Endothelial cell of umbilical vein (primary cell): Measurements from ENCODE around the gene SCAI. TPM values are rescaled to one million over a fixed set of nuclear protein-coding genes. Genes with fewer than 3 reads are reported as not detected.

Source experiments
- BruUV-seq: library from RNA; stranded (reverse); fragments of 400-500 nt; replicated peaks from 2 replicates; lab custom pipeline; 2021; lab: Mats Ljungman, UMichigan
- CTCF ChIA-PET: fragments of 300-600, 350-600 bp; sonication (Branson Sonifier 250); formaldehyde crosslinking; loops from one replicate; lab custom pipeline; 2021; ENCODE audit warnings: antibody characterized with exemption, inconsistent platforms; lab: Charles Lee
- POLR2A ChIA-PET: fragments of 300-600, 350-600 bp; sonication (Branson Sonifier 250); formaldehyde crosslinking; loops from one replicate; lab custom pipeline; 2021; ENCODE audit warnings: antibody characterized with exemption, inconsistent platforms; lab: Charles Lee
- DNase-seq: peaks from one replicate; pipeline ENCODE4 v3.0.0-alpha.2; 2011; ENCODE audit warnings: low read depth, low spot score
- FAIRE-seq: peaks from 2 replicates; lab custom pipeline; 2011; peaks lifted over from hg19 to GRCh38; lab: Jason Lieb, UNC
- H2AFZ ChIP-seq: 2 replicates; pipeline ENCODE4 v1.6.0; 2012; ENCODE audit warnings: low read depth, low read length, control low read depth, inconsistent platforms
- H3K27ac ChIP-seq: 2 replicates; pipeline ENCODE4 v1.5.1; 2011; ENCODE audit warnings: low read depth, mild to moderate bottlenecking, control low read depth, low read length, moderate library complexity; ENCODE audit not compliant: insufficient read depth
- H3K27me3 ChIP-seq, 2 experiments: 2 replicates each; pipeline versions ENCODE4 v1.6.0 to v1.6.1; 2011; ENCODE audit warnings: low read length in 2 of 2, mixed read lengths in 1 of 2; ENCODE audit not compliant: control insufficient read depth in 2 of 2, insufficient read depth in 2 of 2
- H3K36me3 ChIP-seq, 2 experiments: 2 replicates in 1 of 2; 3 replicates in 1 of 2; pipeline ENCODE4 v1.5.1; 2011; ENCODE audit warnings: low read length in 2 of 2, mild to moderate bottlenecking in 1 of 2, moderate library complexity in 1 of 2; ENCODE audit not compliant: control insufficient read depth in 2 of 2, insufficient read depth in 2 of 2; ENCODE audit errors: extremely low read depth in 1 of 2
- H3K4me1 ChIP-seq: 3 replicates; pipeline ENCODE4 v1.5.1; 2011; ENCODE audit warnings: mild to moderate bottlenecking, low read length; ENCODE audit not compliant: control insufficient read depth, insufficient read depth; ENCODE audit errors: extremely low read depth
- H3K4me2 ChIP-seq: 2 replicates; pipeline ENCODE4 v1.6.1; 2011; ENCODE audit warnings: low read length, control low read depth, mixed read lengths; ENCODE audit not compliant: insufficient read depth
- H3K4me3 ChIP-seq, 3 experiments: fragments of 200-600 bp in 1 of 3; sonication (generic), shearing (Covaris generic) in 1 of 3; replicated peaks in 1 of 3; 2 replicates each; pipeline ENCODE4 v1.5.1; 2011 to 2016; ENCODE audit warnings: control low read depth in 3 of 3, low read length in 3 of 3, mild to moderate bottlenecking in 2 of 3, inconsistent platforms in 1 of 3, low read depth in 1 of 3, moderate library complexity in 1 of 3; ENCODE audit not compliant: insufficient read depth in 1 of 3
- H3K79me2 ChIP-seq: 2 replicates; pipeline ENCODE4 v1.6.0; 2012; ENCODE audit warnings: low read length, inconsistent platforms; ENCODE audit not compliant: control insufficient read depth, insufficient read depth
- H3K9ac ChIP-seq: replicated peaks from 2 replicates; pipeline ENCODE3; 2011; ENCODE audit warnings: low read length, control low read depth; ENCODE audit not compliant: insufficient read depth; ENCODE audit errors: extremely low read depth
- H3K9me1 ChIP-seq: replicated peaks from 3 replicates; pipeline ENCODE4 v1.6.0; 2011; ENCODE audit warnings: mild to moderate bottlenecking, low read length; ENCODE audit not compliant: control insufficient read depth, insufficient read depth; ENCODE audit errors: extremely low read depth
- H3K9me3 ChIP-seq: replicated peaks from 2 replicates; pipeline ENCODE4 v1.5.1; 2012; ENCODE audit warnings: low read length, inconsistent platforms; ENCODE audit not compliant: control insufficient read depth, insufficient read depth
- H4K20me1 ChIP-seq: replicated peaks from 2 replicates; pipeline ENCODE3; 2011; ENCODE audit warnings: mild to moderate bottlenecking, low read length; ENCODE audit not compliant: control insufficient read depth, insufficient read depth; ENCODE audit errors: extremely low read depth
- CTCF ChIP-seq, 2 donors: IDR thresholded peaks; 1 replicate in 1 of 2; 2 replicates in 1 of 2; pipeline ENCODE4 v1.5.1; 2011; ENCODE audit warnings: low read length in 2 of 2, mild to moderate bottlenecking in 2 of 2, moderate library complexity in 2 of 2, control low read depth in 1 of 2, inconsistent platforms in 1 of 2, low read depth in 1 of 2; ENCODE audit not compliant: insufficient read depth in 1 of 2; ENCODE audit errors: extremely low read depth in 1 of 2
- EZH2 ChIP-seq: IDR thresholded peaks from 2 replicates; pipeline ENCODE4 v1.6.1; 2012; ENCODE audit warnings: borderline replicate concordance, low read depth, mild to moderate bottlenecking, moderate library complexity, low read length, inconsistent platforms; ENCODE audit not compliant: severe bottlenecking
- FOS ChIP-seq: IDR thresholded peaks from 2 replicates; pipeline ENCODE4 v1.6.1; 2011; ENCODE audit warnings: mild to moderate bottlenecking, low read length, moderate library complexity, borderline replicate concordance; ENCODE audit not compliant: insufficient read depth
- GATA2 ChIP-seq: IDR thresholded peaks from 2 replicates; pipeline ENCODE4 v1.7.0; 2011; ENCODE audit warnings: low read depth, mild to moderate bottlenecking, moderate library complexity, mixed read lengths, low read length; ENCODE audit not compliant: insufficient read length, insufficient read depth
- JUN ChIP-seq: IDR thresholded peaks from 2 replicates; pipeline ENCODE4 v1.6.1; 2011; ENCODE audit warnings: borderline replicate concordance, low read depth; ENCODE audit not compliant: insufficient read length, insufficient read depth
- MAX ChIP-seq: IDR thresholded peaks from 2 replicates; pipeline ENCODE4 v1.6.1; 2011; ENCODE audit not compliant: insufficient read depth, insufficient read length
- MYC ChIP-seq: IDR thresholded peaks from one replicate; pipeline ENCODE4 v1.6.1; 2011; ENCODE audit warnings: mild to moderate bottlenecking, low read depth, low read length
- POLR2A ChIP-seq: IDR thresholded peaks from 2 replicates; pipeline ENCODE4 v1.6.1; 2012; ENCODE audit warnings: low read depth, mild to moderate bottlenecking, control low read depth, low read length
- POLR2AphosphoS5 ChIP-seq: IDR thresholded peaks from 2 replicates; pipeline ENCODE4 v1.6.1; 2012; ENCODE audit warnings: low read depth, mild to moderate bottlenecking, control low read depth, low read length, moderate library complexity; ENCODE audit not compliant: insufficient read depth
- dilution Hi-C: fragments of 300-500 bp; cut with MboI; formaldehyde crosslinking; loops from one replicate; pipeline ENCODE4 v1.15.0; 2019; ENCODE audit warnings: low sequenced_read_pairs; ENCODE audit not compliant: extremely low pct_ligation_motif_present
- intact Hi-C: fragments of 100-400 bp; cut with micrococcal nuclease; formaldehyde crosslinking; loops from one replicate; pipeline ENCODE4 v1.10.0; 2022
- polyA plus RNA-seq, 4 experiments: library from polyadenylated mRNA; depleted of rRNA in 3 of 4; stranded (reverse) in 3 of 4; unstranded in 1 of 4; fragments of >200 nt; gene quantifications; 2 replicates each; pipeline versions ENCODE4 v1.2.1 to v1.2.3, GENCODE V29; 2011 to 2012; ENCODE audit warnings: missing spikeins in 1 of 4
- total RNA-seq: library from RNA; stranded (reverse); gene quantifications from 2 replicates; pipeline ENCODE4 v1.2.3, GENCODE V29; 2021

The SCAI gene
- total and polyA plus RNA-seq, 2 donors (not counting 3 experiments of a cell fraction or from before 2014, with no cell fraction given), result 2.0 to 9.3 TPM

- no peaks in the 10 kb centered on the region for H3K4me1 ChIP-seq
- H3K36me3 ChIP-seq, result no peaks in the 10 kb centered on the region
- no peak overlapping the region for H3K9ac ChIP-seq
- H4K20me1 ChIP-seq, result no peaks in the 10 kb centered on the region
- intact Hi-C loops (no loop called here), dilution Hi-C loops (no loop called here)
- no peak overlapping the region for H2AFZ ChIP-seq
- POLR2A ChIA-PET, result no interaction called here
- no peaks in the 10 kb centered on the region for H3K9me1 ChIP-seq
- H3K9me3 ChIP-seq, result no peaks in the 10 kb centered on the region
- DNase-seq (no peak), FAIRE-seq (no peak)
- no peaks in the 10 kb centered on the region for H3K27me3 ChIP-seq
- H3K27ac ChIP-seq, result no peak overlapping the region
- CTCF ChIA-PET, result interaction anchor here (1.9 kb wide), 1 partner anchor 17 kb away, joined by 9 read pairs; no protein-coding TSS in a partner anchor
- no TSS peak for BruUV-seq
- no peak overlapping the region for H3K4me3 ChIP-seq
- no peak for TF ChIP-seq MYC
- TF ChIP-seq GATA2, result no peak
- TF ChIP-seq POLR2AphosphoS5, result no peak
- TF ChIP-seq JUN, result no peak
- TF ChIP-seq EZH2, result no peak
- TF ChIP-seq POLR2A, result no peak
- H3K4me2 ChIP-seq, result no peak overlapping the region
- no peaks in the 10 kb centered on the region for H3K79me2 ChIP-seq
Measured at GRCh38 chr9:124949387-124949786, 193.9 kb downstream of the SCAI start.

GRCh38 chr9:124947727-124948391 lies 195.5 kb downstream of the SCAI start:
- no peaks in the 10 kb centered on the region for H3K79me2 ChIP-seq
- ChIA-PET CTCF (interaction anchor here (1.0 to 1.9 kb wide), 2 partner anchors 18 kb away, joined by 3 to 9 read pairs; no protein-coding TSS in a partner anchor), POLR2A (no interaction called here)
- no peaks in the 10 kb centered on the region for H3K27me3 ChIP-seq
- dilution Hi-C loops, result no loop called here
- no peak for FAIRE-seq
- no peak for DNase-seq
- H3K27ac ChIP-seq, result no peak overlapping the region
- H3K9me1 ChIP-seq, result no peaks in the 10 kb centered on the region
- no peak overlapping the region for H3K4me2 ChIP-seq
- no peaks in the 10 kb centered on the region for H3K4me1 ChIP-seq
- H3K36me3 ChIP-seq, result no peaks in the 10 kb centered on the region
- intact Hi-C loops, result no loop called here
- BruUV-seq, result no TSS peak
- no peak for TF ChIP-seq FOS
- no peak for TF ChIP-seq GATA2
- no peak for TF ChIP-seq JUN
- TF ChIP-seq EZH2, result no peak
- TF ChIP-seq CTCF (IDR thresholded peaks at IDR 0.05; ENCODE audit: extremely low read depth in 1 of 2, insufficient read depth in 1 of 2, low read depth in 1 of 2, low read length in 2 of 2), result no peak
- TF ChIP-seq POLR2A, result no peak
- TF ChIP-seq POLR2AphosphoS5, result no peak
- no peak for TF ChIP-seq MAX
- TF ChIP-seq MYC, result no peak
- no peak overlapping the region for H3K4me3 ChIP-seq
- H4K20me1 ChIP-seq, result no peaks in the 10 kb centered on the region
- H3K9ac ChIP-seq, result no peak overlapping the region
- no peak overlapping the region for H2AFZ ChIP-seq
- H3K9me3 ChIP-seq, result no peaks in the 10 kb centered on the region
